LNCaP clone FGC (cell line): ENCODE data around the gene ZNF414.

ENCODE experiments used
- DNase-seq: peaks from one replicate; pipeline ENCODE4 v3.0.0-alpha.2; 2011; ENCODE audit warnings: low read depth
- H3K4me3 ChIP-seq: 2 replicates; pipeline ENCODE4 v1.5.1; 2011; ENCODE audit warnings: mild to moderate bottlenecking, low read depth, low read length, control low read depth
- TF ChIP-seq, protein P1 (sequence below): IDR thresholded peaks from 2 replicates; pipeline ENCODE4 v1.5.1; 2012; ENCODE audit warnings: mild to moderate bottlenecking; ENCODE audit not compliant: control insufficient read depth, insufficient read depth; ENCODE audit errors: extremely low read depth

ZNF414 gene

GRCh38 chr19:8530061-8530679, 16.2 kb upstream of the ZNF414 start:
- no peak overlapping the region for H3K4me3 ChIP-seq
- DNase-seq: no peak
- TF ChIP-seq, protein P1, sequence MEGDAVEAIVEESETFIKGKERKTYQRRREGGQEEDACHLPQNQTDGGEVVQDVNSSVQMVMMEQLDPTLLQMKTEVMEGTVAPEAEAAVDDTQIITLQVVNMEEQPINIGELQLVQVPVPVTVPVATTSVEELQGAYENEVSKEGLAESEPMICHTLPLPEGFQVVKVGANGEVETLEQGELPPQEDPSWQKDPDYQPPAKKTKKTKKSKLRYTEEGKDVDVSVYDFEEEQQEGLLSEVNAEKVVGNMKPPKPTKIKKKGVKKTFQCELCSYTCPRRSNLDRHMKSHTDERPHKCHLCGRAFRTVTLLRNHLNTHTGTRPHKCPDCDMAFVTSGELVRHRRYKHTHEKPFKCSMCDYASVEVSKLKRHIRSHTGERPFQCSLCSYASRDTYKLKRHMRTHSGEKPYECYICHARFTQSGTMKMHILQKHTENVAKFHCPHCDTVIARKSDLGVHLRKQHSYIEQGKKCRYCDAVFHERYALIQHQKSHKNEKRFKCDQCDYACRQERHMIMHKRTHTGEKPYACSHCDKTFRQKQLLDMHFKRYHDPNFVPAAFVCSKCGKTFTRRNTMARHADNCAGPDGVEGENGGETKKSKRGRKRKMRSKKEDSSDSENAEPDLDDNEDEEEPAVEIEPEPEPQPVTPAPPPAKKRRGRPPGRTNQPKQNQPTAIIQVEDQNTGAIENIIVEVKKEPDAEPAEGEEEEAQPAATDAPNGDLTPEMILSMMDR: no peak

GRCh38 chr19:8529369-8530006, 15.5 kb upstream of the ZNF414 start:
- TF ChIP-seq, protein P1: no peak
- no peak for DNase-seq

GRCh38 chr19:8528500-8528899, 14.5 kb upstream of the ZNF414 start:
- no peak for DNase-seq
- H3K4me3 ChIP-seq: no peak overlapping the region
- TF ChIP-seq, protein P1: no peak

More at GRCh38 chr19:8529369-8530006, 15.5 kb upstream of the ZNF414 start:
- H3K4me3 ChIP-seq: no peak overlapping the region

DNA sequence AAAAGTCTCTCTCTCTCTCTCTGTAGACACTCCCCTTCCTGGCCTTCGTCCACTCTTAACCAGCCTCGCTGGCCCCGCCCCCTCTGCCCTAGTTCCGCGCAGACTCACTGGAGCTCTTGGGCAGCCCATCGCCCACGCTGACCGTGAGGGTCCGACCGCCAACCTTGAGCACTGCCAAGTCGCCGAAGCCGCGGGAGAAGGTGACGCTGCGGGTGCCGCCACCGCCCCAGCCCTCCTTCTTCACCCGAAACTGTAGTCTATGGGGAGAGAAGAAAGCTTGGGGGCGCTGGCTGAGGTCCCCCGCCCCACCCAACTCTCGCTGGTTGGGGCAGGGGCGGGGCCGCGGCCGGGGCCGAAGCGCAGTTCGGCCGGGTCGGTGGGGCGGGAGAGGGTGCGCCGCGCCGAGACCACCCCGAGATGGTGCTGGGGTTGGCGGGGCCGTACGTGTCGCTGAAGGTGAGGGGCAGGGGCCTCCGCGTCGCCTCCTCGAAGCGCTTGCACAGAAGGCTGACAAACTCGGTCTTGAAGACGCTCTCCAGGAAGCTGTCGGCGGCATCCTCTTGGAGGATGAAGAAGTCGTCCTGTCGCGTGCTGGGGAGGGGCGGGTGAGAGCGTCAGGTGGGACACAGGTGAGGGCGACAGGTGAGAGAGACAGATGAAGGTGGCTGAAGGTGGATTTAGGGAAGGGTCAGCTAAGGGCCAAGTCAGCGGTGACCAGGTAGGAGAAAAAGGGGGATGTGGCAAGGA, 12.6 kb upstream of the ZNF414 start:
- TF ChIP-seq, protein P1: no peak
- peak overlapping the region; percentile 69 for H3K4me3 ChIP-seq
- peak; percentile 54 for DNase-seq

GRCh38 chr19:8525401-8525684, 11.4 kb upstream of the ZNF414 start:
- TF ChIP-seq, protein P1: no peak
- H3K4me3 ChIP-seq: peak overlapping the region; percentile 46
- DNase-seq: no peak

GRCh38 chr19:8519388-8519787, 5.4 kb upstream of the ZNF414 start:
- TF ChIP-seq, protein P1: no peak
- no peak overlapping the region for H3K4me3 ChIP-seq
- DNase-seq: no peak

GRCh38 chr19:8518536-8518935, 4.6 kb upstream of the ZNF414 start:
- no peak for DNase-seq
- no peak overlapping the region for H3K4me3 ChIP-seq
- TF ChIP-seq, protein P1: no peak
